HG03097 (cell line): Measurements from ENCODE around the gene TCFL5.

ENCODE experiments used
- ATAC-seq: cut with Tn5 transposase; IDR thresholded peaks from one replicate; pipeline ENCODE4 v1.9.1; 2021; ENCODE audit not compliant: unreplicated experiment, low FRiP score

The TCFL5 gene

DNA sequence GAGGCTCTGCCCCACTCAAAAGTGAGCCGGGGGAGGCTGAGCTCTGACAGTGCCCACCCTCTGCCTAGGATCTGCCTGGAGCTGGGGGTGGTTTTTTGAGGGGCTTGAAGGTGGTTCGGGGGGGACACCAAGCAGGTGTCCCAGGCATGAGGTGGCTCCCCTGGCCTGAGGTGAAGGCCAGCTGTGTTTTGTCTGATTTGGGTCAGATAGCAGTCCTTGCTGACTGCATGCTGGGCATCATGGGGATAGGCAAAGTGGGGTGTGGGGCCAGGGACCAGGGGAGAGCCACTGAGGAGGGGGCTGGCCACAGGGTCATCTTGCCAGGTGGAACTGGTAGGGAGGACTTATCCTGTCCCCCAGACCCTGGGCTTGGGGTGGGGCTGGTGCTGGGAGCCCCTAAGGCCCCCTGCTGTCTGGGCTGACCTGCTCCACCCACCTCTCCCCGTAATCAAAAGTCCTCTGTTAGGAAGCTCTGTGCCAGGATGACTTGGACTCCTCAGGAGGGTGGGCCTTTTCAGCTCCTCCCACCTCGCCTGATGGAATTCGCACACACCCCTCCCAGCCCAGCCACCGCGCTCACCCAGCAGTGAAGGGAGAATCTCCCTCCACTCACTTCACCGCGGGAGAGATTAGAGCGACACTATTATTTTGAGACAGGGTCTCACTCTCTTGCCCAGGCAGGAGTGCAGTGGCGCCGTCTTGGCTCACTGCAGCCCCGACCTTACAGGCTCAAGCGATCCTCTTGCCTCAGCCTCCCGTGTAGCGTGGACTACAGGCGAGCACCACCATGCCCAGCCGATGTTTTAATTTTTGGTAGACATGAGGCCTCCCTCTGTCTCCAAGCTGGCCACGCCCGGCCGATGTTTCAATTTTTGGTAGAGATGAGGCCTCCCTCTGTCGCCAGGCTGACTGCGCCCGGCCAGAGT lies 46.3 kb downstream of the TCFL5 start:
- no peak for ATAC-seq

DNA sequence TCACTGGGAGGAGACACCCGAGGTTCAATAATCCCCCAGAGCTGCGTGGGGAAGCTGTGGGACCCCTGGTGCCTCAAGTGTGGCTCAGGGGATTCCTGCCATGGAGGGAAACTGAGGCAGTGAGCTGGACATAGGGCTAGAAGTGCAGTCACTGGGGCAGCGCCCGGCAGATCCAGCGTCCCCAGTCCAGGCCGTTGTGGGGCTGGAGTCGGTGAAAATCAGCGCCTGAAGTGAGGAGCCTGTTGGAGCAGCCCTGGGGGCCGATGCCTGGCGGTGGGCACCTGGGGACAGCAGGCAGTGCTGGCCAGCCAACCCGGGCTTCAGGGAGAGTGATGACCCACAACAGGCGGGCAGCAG lies 46.9 kb downstream of the TCFL5 start:
- no peak for ATAC-seq

DNA sequence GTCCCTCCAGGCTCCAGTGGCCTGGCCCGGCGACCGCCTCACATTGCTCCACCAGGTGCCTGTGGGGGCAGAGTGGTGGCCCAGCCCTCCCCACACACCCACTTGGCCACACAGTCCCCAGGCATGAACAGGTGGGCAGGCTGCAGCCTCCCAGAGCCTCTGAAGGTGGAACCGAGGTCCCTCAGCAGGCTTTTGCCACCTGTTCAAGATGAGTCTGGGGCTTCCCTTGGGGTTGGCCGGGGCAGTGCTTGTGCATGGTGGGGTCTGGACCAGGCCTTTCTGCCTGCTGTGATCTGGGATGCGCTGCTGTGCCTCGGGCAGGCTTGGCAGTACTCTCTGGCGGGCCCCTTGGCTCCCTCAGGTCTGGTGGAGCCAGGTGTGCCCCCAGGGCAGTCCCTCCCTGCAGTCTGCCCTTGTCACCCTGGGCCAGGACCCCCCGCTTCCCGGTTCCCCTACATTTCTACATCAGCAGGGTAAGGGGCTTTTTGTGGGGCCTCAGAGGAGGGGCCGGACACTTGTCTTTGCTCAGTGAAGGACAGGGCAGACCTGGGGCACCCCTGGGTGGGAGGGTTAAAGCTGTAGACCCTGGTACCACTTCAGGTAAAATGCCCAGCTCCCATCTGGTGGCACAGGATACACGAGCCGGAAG lies 47.4 kb downstream of the TCFL5 start:
- no peak for ATAC-seq

DNA sequence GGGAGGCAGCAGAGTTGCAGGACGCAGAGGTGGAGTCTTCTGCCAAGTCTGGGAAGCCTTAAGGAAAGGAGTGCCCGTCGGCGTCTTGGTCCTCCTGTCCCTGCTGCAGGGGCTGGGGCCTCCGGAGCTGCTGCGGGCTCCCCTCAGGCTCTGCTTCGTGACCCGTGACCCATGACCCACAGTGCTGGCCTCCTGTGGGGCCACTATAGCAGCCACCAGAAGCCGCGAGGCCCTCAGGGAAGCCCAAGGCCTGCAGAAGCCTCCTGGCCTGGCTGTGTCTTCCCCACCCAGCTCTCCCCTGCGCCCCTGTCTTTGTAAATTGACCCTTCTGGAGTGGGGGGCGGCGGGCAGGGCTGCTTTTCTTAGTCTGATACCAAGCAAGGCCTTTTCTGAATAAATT lies 48.0 kb downstream of the TCFL5 start:
- no peak for ATAC-seq

DNA sequence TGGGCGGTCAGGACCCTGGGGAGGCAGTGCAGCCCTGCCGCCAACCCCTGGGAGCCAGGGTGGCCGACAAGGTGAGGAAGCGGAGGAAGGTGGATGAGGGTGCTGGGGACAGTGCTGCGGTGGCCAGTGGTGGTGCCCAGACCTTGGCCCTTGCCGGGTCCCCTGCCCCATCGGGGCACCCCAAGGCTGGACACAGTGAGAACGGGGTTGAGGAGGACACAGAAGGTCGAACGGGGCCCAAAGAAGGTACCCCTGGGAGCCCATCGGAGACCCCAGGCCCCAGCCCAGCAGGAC lies 48.8 kb downstream of the TCFL5 start:
- ATAC-seq = no peak

DNA sequence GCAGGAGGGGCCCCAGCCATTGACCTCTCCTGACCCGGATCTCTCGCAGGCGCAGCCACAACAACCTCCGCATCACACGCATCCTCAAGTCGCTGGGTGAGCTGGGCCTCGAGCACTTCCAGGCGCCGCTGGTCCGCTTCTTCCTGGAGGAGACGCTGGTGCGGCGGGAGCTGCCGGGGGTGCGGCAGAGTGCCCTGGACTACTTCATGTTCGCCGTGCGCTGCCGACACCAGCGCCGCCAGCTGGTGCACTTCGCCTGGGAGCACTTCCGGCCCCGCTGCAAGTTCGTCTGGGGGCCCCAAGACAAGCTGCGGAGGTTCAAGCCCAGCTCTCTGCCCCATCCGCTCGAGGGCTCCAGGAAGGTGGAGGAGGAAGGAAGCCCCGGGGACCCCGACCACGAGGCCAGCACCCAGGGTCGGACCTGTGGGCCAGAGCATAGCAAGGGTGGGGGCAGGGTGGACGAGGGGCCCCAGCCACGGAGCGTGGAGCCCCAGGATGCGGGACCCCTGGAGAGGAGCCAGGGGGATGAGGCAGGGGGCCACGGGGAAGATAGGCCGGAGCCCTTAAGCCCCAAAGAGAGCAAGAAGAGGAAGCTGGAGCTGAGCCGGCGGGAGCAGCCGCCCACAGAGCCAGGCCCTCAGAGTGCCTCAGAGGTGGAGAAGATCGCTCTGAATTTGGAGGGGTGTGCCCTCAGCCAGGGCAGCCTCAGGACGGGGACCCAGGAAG lies 49.3 kb downstream of the TCFL5 start:
- ATAC-seq = no peak

DNA sequence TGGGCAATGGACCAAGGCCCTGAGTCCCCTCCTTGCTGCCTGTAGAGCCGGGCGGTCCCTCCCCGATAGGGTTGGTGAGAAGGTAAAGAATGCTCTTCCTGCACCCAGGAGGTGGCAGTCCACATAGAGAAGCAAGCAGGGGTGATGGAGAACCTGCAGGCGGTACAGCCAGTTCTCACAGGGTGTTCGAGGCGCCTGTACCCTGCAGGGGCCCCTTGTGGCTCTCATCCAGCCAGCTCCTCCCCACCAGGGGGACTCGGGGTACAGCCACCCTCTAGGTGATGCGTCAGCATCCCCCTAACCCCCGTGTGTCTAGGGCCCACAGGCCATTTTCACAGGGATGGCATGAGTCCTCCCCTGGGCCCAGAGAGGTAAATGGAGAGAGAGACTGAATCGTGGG lies 49.9 kb downstream of the TCFL5 start:
- ATAC-seq = no peak

DNA sequence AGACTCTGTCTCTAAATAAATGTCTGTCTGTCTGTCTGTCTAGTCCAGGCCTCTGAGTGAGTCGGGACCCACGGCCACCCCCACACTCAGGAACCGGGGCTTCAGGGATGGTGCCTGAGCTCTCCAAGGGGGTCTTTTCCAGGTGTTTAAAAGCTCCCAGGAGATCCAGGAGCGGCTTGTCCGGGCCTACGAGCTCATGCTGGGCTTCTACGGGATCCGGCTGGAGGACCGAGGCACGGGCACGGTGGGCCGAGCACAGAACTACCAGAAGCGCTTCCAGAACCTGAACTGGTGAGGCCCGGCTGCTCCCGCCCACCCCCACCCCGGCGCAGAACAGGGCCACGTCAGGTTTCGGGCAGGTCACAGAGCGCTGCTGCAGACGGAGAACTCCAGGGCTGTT lies 50.3 kb downstream of the TCFL5 start:
- ATAC-seq = no peak

DNA sequence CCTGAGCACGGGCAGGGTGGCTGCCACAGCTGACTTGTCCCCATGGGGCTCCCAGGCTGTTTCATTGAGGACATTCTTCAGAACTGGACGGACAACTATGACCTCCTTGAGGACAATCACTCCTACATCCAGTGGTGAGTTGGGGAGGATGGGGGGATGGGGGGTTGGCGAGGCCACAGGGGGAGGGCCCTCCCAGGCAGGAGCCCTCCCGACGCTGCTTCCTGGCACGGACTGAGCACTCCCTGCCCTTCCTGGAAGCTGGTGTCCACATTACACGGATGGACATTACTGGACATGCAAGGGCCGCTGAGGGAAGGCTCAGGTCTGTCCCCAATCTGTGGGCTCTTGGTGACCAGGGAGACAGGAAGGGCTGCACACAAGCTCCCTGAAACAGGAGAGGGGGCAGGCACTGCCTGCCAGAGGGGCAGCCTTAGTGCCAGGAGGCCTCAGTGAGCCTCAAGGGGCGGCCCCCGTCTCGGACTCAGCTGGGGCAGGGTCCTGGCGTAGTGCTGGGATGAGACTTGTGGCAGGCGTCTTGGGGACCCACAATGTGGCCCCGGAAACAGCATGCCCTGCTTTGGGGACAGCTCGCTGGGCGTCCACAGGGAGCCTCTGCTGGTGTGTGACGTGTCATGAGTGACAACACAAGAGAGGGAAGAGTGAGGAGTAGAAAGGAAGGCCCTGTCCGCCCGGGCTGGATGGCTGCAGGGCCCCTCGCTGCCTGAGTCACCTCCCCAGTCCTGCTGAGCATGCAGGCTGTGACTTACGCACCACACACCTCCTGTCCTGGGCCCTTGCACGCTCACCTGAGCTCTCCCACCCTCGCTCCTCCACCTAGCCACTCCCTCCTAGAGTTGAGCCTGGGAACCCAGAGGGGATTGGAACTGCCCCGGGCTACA lies 51.8 kb downstream of the TCFL5 start:
- ATAC-seq = no peak

DNA sequence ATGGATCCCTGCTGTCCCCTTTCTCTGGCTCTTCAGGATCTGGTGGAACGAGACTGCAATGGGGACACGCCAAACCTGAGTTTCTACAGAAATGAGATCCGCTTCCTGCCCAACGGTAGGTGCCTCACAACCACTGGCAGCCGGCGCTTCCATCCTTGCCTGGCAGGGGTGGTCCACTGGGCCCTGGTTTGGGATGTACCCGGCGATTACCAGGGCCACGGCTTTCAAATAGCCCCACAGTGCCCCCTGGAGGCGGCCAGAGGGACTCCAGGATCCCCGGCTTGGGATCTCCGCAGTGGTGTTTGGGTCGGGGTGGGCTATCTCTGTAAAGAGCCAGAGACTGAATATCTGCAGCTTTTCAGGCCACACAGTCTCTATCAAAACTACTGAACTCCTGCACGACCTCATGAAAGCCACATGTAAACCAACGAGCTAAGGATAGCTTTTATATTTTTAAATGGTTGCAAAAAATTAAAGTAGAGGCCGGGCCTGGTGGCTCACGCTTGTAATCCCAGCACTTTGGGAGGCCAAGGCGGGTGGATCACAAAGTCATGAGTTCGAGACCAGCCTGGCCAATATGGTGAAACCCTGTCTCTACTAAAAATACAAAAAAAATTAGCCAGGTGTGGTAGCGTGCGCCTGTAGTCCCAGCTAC lies 53.3 kb downstream of the TCFL5 start:
- ATAC-seq = no peak

DNA sequence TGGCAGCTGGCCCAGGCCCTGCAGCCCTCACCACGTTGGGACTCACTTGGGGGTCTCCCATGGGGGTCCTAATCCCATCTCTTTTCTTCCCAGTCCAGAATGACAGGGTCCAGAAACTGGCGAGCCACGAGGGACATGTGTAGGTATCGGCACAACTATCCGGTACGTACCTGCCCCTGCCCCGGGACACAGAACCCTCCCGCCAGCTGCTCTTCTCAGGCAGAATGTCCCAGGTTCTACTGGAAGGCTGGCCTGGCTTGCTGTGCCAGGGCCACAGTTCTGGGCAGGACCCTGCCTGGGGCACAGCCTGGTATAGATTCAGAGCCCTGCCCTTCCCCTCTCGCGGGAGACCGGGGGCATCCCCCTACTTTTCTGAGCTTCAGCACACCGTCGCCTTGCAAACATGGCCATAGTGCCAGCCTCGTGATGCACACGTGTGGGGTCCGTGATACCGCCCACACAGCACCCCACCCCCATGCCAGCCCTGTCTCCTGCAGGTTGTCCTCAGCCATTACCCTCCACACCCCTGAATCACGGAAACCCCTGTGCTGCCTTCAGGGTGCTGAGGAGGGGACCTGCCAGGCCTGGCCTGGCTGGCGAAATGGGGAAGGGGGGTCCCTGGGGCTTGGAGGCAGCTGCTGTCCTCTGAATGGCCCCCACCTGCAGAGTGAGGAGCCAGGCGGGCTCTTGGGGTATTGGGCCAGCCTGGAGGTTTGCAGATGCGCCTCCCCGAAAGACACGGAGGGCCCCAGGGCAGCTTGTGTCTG lies 54.0 kb downstream of the TCFL5 start:
- no peak for ATAC-seq

DNA sequence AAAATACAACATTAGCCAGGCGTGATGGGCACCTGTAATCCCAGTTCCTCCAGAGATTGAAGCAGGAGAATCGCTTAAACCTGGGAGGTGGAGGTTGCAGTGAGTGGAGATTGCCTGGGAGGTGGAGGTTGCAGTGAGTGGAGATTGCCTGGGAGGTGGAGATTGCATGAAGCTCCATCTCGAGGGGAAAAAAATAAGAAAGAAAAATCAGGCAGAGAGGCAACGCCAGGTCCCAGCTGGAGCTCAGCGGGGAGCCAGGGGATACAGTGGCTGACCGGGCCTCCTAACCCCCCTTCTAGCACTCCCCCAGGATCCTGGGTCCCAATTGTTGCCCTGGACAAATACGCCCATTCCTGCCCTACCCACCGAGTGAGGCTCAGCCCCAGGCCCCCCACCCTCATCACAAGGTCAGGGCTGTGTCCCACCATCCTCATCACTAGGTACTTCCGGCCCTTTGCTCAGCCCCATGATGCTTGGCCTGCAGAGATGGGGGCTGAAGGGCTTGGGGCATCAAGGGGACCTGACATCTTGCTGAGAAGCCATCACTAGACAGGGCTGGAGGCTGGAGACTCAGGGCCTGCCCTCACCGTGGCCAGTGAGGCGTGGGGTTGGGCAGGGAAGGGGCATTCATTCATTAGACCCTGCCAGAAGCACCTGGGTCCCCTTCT lies 55.1 kb downstream of the TCFL5 start:
- no peak for ATAC-seq

DNA sequence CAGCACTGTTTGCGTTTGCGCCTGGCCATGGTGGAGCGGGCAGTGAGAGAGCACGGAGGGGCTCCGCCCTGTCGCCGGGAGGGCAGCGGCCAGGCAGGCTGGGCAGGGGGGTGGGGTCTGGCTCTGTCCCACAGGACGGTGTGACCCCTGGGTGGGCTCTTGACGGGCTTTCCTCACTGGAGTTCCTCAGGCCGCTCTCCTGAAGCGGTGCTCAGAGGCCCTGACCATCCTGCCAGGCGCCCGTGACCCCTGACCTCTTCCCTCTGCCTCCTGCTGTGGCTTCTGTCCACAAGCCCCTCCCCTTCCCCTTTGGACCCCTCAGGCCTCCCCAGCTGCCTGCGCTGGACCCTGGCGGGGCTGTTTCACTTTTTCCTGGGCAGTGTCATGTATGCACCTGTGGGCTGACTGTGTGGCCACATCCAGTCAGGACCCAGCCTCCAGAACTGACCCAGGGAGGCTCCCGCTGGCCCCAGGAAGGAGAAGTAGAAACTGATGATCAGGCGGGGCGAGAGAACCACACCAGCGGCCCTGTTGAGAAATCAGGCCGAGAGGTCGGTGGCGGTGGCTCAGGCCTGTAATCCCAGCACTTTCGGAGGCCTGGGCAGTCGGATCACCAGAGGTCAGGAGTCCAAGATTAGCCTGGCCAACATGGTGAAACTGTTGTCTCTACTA lies 55.8 kb downstream of the TCFL5 start:
- ATAC-seq = no peak

DNA sequence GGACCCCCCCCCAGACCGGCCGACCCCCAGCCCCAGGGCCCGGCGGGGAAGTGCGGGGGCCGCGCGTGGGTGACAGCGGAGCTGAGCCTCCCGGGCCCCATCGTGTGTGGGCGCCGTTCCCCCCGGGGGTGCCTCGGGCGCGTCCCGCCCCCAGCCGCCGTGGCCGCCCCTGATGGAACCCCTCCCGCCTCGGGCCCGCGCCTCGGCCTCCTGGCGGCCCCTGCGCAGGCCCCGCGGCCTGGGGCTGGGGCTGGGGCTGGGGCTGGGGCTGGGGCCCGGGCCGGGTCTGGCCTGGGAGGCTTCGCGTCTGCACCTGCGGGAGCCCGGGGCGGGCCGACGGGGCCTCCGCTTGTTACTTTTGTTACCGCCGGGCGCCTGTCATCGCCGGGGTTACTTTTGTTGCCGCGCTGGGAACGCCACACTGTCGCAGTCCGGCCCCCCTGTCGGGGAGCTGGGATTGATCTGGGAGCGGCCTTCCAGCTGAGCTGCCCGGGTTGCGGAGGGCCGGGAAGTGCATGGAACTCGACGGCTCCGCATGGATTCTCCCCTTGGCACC lies 56.4 kb downstream of the TCFL5 start:
- ATAC-seq = no peak

DNA sequence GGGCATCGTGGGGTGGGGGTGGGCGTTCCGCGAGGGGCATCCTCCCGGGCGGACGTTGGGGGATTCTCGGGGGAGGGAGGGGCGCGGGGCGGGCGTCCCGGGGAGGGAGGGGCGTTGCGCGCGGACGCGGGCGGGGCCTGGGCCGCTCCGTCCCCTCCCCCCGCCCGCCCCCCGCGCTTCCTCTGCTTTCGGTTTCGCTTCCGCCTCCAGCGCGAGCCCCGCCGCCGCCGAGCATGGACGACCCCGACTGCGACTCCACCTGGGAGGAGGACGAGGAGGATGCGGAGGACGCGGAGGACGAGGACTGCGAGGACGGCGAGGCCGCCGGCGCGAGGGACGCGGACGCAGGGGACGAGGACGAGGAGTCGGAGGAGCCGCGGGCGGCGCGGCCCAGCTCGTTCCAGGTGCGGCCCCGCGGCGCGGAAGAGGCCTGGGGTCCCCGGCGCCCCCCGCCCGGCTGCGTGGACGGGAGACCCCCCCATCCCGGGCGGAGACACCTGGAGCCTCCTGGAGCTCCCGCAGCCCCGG lies 56.9 kb downstream of the TCFL5 start, which contains the start of gene OGFR:
TSS of gene OGFR (plus strand) at position 209 of the 528 bp plus-strand sequence. CDS start at position 234, 25 bp downstream.
- ATAC-seq = no peak

DNA sequence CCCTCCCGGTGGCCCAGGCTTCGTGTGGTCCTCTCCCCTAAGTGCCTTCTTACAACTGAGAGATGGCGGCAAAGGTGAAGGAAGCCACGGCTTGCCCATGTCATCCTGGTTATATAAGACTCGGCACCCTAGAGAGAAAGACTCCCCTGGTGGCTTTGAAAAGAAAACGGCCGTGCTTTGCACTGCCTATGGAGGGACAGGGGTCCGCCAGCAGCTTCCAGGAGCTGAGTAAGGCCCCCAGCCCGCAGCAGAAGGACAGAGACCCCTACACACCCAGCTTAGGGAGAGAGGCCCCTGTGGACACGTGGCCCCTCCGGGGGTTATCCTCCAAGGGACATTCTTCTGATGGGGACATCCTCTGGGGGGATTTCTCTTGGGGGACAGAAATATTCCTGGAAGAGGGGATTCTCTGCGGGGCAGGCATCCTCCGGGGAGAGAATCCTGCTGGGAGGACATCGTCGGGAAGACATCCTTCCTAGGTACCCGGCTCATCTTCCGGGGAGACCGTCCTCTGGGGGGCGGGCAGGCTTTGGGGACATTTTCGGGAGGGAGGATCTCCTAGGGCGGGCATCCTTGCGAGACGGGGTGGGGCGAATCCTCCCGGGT lies 57.5 kb downstream of the TCFL5 start:
- ATAC-seq = no peak

DNA sequence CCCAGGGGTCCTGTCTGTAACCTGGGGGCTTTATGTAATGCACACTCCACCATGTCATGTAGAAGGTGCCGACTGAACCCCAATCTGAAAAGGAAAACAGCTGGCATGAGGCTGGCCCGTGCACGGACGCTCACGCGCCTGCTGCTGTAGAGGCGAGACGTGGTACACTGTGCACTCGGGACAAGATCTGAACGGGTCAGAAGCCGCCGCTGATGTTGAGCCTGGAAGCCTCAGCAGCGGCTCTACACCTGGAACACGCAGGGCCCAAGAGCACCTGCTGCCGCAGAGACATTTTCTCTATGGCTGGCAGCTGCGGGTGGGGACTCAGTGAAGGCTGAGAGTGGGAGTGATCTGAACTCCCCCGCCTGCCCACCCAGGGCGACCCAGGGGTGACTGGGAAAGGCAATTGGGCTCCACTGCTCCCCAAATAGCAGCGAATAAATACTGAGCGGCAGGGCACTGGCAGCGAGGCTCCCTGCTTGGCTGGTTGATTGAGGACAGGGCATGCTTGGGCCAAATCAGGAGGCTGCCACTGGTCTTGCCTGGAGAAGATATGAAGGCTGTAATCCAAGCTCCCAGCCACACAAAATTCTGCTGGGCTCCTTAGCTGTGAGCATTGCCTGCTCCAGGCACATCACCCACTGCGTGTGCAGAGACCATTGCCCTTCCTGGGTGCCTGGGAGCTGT lies 59.5 kb downstream of the TCFL5 start:
- ATAC-seq = no peak
